ENCODE measurements around the gene RBM39. TPM values are rescaled to one million over a fixed set of nuclear protein-coding genes. Genes with fewer than 3 reads are reported as not detected.

The RBM39 gene
- total RNA-seq, 1 experiment from 2014 or later, result 341 TPM

DNA sequence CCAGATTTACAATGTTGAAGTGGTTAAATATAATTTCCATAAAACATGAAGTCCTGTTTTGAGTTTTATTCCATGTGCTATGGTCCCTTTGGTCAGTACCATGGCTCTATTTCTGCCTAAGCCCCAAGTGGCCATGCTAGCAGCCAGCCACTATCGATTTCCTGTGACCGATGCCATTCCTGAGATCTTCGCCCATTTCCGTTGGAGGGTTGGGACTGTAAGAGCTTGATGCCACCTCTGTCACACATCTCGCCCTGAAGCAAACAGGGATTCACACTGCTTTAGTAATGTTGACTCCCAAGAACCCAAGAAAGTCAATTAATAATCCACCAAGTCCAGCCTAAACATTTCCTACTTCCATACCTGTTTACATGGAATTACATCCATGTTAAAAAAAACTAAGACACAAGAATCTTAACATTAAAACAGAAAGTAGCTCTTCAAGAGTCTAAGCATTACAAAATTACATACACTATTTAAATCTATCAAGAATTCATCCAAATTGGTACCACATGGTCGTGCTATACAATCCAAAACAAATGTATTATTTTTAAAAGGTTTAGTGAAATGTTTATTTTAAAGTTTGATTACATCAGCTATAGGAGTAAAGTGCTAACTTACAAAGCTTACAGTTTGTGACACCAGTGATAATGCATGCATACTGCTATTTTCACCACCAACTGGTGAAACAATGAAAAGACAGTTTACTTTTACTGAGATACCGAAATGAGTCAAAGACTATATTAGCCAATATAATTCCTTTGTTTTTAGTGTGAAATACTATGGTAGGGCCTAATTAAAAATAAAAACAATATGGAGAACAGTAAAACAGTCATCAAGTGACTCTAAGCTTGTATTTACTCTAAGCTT, 2.5 kb downstream of the RBM39 start:
- Histone ChIP-seq H3K36me3 (ENCODE audit: low read depth, low read length) (peaks cover 56% of the 10 kb centered on the region), H3K27ac (ENCODE audit: low read length) (no peak overlapping the region), H3K4me1 (ENCODE audit: insufficient read depth, low read length) (peaks cover 44% of the 10 kb centered on the region), H2AFZ (ENCODE audit: low read length) (no peak overlapping the region), H3K9me2 (replicated peaks; ENCODE audit: low read length) (no peaks in the 10 kb centered on the region), H3K4me2 (ENCODE audit: low read length) (peak overlapping the region; percentile 93), H4K20me1 (ENCODE audit: low read length) (peaks cover 57% of the 10 kb centered on the region), H3F3A (ENCODE audit: low read length, unreplicated experiment) (no peaks in the 10 kb centered on the region), H3K27me3 (ENCODE audit: low read length) (no peaks in the 10 kb centered on the region), H3K9ac (ENCODE audit: low read length) (peak overlapping the region; percentile 100; the same call in 1 of the 2 replicates), H3K79me2 (ENCODE audit: low read length) (peaks cover 86% of the 10 kb centered on the region), H3K4me3 (ENCODE audit: low read length) (peak overlapping the region; percentile 86), H3K9me3 (ENCODE audit: low read length) (no peaks in the 10 kb centered on the region)
- ChIA-PET POLR2A (ENCODE audit: unreplicated experiment) (interaction anchor here (0.5 kb wide), 1 partner anchor 10 kb away, joined by 4 read pairs; no protein-coding TSS in a partner anchor), CTCF (interaction anchor here (0.5 to 0.7 kb wide), 3 partner anchors 91 to 228 kb away, joined by 3 to 8 read pairs (median 4); no protein-coding TSS in a partner anchor)
- no peak for ATAC-seq
- intact Hi-C loops (cut with micrococcal nuclease), result no loop called here
- peak; percentile 46 for DNase-seq
- TF ChIP-seq, protein P1, sequence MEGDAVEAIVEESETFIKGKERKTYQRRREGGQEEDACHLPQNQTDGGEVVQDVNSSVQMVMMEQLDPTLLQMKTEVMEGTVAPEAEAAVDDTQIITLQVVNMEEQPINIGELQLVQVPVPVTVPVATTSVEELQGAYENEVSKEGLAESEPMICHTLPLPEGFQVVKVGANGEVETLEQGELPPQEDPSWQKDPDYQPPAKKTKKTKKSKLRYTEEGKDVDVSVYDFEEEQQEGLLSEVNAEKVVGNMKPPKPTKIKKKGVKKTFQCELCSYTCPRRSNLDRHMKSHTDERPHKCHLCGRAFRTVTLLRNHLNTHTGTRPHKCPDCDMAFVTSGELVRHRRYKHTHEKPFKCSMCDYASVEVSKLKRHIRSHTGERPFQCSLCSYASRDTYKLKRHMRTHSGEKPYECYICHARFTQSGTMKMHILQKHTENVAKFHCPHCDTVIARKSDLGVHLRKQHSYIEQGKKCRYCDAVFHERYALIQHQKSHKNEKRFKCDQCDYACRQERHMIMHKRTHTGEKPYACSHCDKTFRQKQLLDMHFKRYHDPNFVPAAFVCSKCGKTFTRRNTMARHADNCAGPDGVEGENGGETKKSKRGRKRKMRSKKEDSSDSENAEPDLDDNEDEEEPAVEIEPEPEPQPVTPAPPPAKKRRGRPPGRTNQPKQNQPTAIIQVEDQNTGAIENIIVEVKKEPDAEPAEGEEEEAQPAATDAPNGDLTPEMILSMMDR (conservative IDR thresholded peaks at IDR 0.05; ENCODE audit: low read depth, low read length), result peak; percentile 40; the same call in 1 of the 2 replicates
- TF ChIP-seq EZH2 (IDR thresholded peaks at IDR 0.05; ENCODE audit: low read length, unreplicated experiment), result no peak
- no TSS peak for BruUV-seq (replicated peaks)

DNA sequence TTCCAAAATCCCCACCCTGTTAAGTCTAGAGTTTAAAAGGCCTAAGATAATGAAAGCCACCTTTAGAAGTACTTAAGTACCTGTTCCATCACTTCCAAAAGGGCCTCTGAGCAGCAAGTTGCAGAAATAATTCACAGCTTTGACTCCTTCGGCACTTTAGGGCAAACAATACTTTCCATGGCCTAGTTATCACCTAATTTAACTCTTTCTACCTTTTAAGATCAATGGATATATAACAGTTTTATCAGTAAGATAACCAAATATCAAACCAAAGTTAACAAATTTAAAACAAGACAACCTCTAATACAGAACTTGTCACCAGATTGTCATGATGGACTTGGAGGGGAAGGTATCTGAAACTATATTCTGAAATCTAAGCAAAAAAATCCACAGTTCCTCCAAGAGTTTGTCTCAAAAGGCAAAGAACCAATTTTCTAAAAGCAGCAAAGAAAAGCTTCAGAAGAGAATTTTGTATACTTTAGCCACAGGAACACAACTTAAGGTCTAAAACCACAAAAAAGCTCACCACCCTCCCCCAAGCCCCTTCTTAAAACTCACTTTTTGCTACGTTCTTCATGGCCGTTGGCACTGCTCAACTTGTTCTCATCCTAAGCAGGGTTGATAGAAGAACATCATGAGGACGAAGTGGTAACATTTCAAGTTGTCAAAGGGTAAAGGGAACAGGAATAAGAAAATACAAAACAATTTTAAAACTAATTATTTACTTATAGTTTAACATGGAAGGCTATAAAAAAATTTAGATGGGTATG, 3.5 kb downstream of the RBM39 start:
- Histone ChIP-seq H2AFZ (ENCODE audit: low read length) (no peak overlapping the region), H3K27me3 (ENCODE audit: low read length) (no peaks in the 10 kb centered on the region), H3K9me2 (replicated peaks; ENCODE audit: low read length) (no peaks in the 10 kb centered on the region), H3F3A (ENCODE audit: low read length, unreplicated experiment) (no peaks in the 10 kb centered on the region), H4K20me1 (ENCODE audit: low read length) (peaks cover 67% of the 10 kb centered on the region), H3K27ac (ENCODE audit: low read length) (no peak overlapping the region), H3K4me1 (ENCODE audit: insufficient read depth, low read length) (peaks cover 44% of the 10 kb centered on the region), H3K4me2 (ENCODE audit: low read length) (peak overlapping the region; percentile 55), H3K79me2 (ENCODE audit: low read length) (peaks cover 95% of the 10 kb centered on the region), H3K36me3 (ENCODE audit: low read depth, low read length) (peaks cover 65% of the 10 kb centered on the region), H3K9ac (ENCODE audit: low read length) (no peak overlapping the region), H3K4me3 (ENCODE audit: low read length) (peak overlapping the region; percentile 45; the same call in 1 of the 2 replicates), H3K9me3 (ENCODE audit: low read length) (no peaks in the 10 kb centered on the region)
- no TSS peak for BruUV-seq (replicated peaks)
- intact Hi-C loops (cut with micrococcal nuclease), result no loop called here
- no peak for TF ChIP-seq EZH2 (IDR thresholded peaks at IDR 0.05; ENCODE audit: low read length, unreplicated experiment)
- no peak for TF ChIP-seq EZH2phosphoT487 (IDR thresholded peaks at IDR 0.05; ENCODE audit: borderline replicate concordance, low read length)
- TF ChIP-seq, protein P1 (conservative IDR thresholded peaks at IDR 0.05; ENCODE audit: low read depth, low read length), result no peak
- no peak for DNase-seq
- CTCF ChIA-PET, result no interaction called here
- ATAC-seq, result no peak
- POLR2A ChIA-PET (ENCODE audit: unreplicated experiment), result no interaction called here
